ENCODE results near the gene CSRP2.
A peak's percentile ranks its signal among the peaks of the same experiment; 100 is the strongest.

CSRP2 gene

DNA sequence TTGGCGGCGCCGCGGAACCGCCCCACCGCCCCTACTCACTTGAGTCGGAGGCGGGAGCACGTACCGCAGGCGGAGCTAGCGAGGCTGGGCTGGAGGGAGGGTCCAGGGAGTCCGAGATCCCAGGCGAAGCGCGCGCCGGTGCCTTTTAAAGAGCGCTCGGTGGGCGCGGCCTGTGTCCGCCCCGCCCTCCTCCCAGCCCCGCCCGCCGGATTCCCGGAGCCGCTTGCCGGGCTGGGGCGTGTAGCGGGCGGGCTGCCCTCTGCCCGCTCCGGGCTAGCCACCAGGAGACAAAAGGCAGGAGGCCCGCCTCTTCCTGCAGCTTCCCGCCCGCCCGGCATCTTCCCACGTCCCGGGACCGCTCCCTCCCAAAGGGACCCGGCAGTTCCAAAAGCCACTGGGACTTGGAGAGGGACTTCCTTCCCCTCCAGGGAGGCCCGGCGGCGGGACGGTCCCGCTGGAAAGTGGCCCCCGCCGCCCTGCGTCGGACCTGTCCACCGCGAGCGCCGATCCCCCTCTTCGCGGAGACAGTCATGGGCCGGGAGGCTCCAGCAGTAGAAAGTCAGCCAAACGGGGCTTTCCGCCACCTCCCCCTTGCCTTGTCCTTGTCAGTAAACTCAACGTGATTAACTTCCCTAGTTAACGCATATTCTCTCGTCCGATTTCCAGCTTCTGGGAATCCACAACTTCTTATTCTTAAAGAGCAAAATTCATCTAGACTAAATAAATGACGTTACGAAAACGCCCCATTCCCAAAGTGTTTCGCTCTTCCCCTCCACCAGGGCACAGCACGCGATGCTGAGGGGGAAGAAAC, at the start of gene CSRP2:
CSRP2 (minus strand) TSS at position 121 of the 811 bp plus-strand sequence. CDS start 12,759 bp downstream, outside the sequence.
- Mint-ChIP-seq H3K9me3 (no peaks in the 10 kb centered on the region), H3K27ac (peak within 1 kb of the TSS; percentile 63), H3K4me1 (ENCODE audit: low read depth) (peaks cover 17% of the 10 kb centered on the region), H3K36me3 (ENCODE audit: low read depth) (peaks cover 3% of the 10 kb centered on the region), H3K27me3 (peaks cover 70% of the 10 kb centered on the region), H3K4me3 (peak within 1 kb of the TSS; percentile 80)
- DNase-seq: peak; percentile 81

DNA sequence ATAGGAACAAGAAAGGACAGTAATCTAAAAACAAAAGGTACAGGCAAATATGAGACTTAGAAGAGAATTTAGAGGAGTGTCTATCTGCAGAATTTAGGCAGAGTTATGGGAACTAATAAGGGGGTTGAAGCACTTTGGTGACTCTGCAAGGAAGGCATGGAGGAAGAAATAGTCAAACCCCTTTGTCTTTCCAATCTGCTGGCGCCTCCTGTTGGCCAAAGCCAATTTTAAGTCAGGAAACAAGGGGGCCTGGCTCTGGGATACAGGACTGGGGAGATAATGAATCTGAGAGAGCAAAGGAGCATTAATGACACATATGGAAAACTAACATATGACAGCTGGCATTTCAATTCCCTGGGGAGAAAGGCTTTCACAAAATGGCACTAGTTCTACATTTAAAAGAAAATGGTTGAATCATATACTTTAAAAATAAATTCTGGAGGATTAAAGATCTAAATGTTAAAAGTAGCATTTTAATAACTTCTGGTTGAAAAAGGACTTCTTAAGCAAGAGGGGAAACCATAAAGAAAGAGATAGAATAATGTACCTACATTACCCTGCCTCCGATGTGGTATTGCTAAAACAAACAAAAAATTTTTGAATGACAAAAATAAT, 48.5 kb upstream of the CSRP2 start:
- H3K4me3 Mint-ChIP-seq: no peak overlapping the region
- H3K27me3 Mint-ChIP-seq: peaks cover 17% of the 10 kb centered on the region
- H3K27ac Mint-ChIP-seq: no peak overlapping the region
- DNase-seq: peak; percentile 42
- no peaks in the 10 kb centered on the region for H3K9me3 Mint-ChIP-seq
- no peaks in the 10 kb centered on the region for H3K36me3 Mint-ChIP-seq (ENCODE audit: low read depth)
- H3K4me1 Mint-ChIP-seq (ENCODE audit: low read depth): no peaks in the 10 kb centered on the region

DNA sequence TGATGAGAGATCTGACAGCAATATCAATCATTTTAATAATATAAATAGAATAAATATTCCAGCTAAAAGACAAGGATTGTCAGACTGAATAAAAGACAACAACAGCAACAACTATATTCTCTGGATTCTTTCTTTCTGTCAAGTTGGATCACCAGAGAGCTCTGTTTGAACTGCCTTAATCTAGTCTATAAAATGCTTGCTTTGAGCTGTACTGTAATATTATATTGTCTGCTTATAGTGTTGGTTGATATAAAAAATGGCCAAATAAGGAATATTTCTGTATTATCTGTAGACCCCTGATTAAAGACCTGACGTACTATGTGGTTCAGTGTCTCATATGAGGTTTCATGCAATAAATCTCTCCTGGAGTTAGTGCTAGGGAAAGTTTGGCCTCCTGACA, 46.3 kb upstream of the CSRP2 start:
- Mint-ChIP-seq H3K4me1 (ENCODE audit: low read depth) (peaks cover 6% of the 10 kb centered on the region), H3K36me3 (ENCODE audit: low read depth) (no peaks in the 10 kb centered on the region), H3K9me3 (no peaks in the 10 kb centered on the region), H3K27me3 (peaks cover 10% of the 10 kb centered on the region), H3K4me3 (no peak overlapping the region), H3K27ac (no peak overlapping the region)
- DNase-seq: no peak

DNA sequence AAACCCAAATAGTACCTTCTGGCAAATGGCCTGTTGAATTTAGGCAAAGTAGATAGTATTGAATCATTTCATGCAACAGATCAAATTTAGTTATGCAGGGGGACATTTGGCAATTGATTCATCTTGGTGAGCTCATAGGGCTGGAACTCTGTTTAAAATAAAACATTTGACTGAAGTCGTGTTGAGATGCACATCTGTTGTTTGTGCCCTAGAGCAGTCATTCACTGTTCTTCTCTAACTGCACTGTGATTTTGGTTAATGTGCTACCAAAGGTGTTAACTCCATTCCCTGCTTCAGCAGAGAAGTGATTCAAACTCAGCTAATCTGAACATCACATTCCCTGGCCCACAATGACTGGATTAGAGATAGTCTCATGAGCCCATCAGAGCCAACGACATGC, 44.0 kb upstream of the CSRP2 start:
- Mint-ChIP-seq H3K9me3 (no peaks in the 10 kb centered on the region), H3K4me1 (ENCODE audit: low read depth) (peaks cover 8% of the 10 kb centered on the region), H3K27me3 (peaks cover 7% of the 10 kb centered on the region), H3K27ac (no peak overlapping the region), H3K36me3 (ENCODE audit: low read depth) (no peaks in the 10 kb centered on the region), H3K4me3 (no peak overlapping the region)
- no peak for DNase-seq

DNA sequence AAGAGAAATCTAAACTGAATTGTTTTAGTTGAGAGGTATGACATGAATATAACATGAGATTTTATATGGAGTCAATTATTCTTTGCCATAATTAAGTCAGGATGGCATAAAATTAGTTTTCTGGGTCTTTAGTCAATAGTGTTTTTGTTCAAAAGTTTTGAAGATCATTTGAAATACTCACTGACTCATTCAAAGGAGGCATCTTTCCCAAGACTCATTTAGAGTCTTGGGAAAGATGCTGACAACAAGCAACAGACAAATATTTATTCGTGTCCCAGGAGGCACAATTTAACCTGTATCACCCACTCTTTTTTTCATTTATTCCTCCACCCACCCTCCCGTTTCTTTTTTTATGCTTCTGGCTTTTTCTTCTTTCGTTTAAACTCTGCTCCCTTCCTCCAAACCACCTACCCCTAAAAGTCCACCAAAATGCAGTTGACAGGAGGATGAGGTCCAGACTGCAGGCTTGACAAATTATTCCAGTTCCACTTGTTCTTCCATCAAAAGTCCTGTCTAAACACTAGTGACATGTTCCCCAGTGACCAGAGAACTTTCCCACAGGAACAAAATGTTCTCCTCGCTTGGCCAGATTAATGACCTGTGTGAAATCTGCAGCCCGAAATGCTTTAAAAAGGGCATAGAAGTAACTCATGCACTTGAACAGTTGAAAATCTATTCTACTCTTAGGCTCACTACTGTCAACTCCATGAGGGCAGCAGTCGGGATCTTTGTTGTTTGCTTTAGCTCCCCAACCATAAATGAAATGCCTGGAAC, 43.3 kb upstream of the CSRP2 start:
- Mint-ChIP-seq H3K4me3 (no peak overlapping the region), H3K9me3 (no peaks in the 10 kb centered on the region), H3K27ac (no peak overlapping the region), H3K27me3 (peaks cover 5% of the 10 kb centered on the region), H3K4me1 (ENCODE audit: low read depth) (peaks cover 8% of the 10 kb centered on the region), H3K36me3 (ENCODE audit: low read depth) (no peaks in the 10 kb centered on the region)
- no peak for DNase-seq

DNA sequence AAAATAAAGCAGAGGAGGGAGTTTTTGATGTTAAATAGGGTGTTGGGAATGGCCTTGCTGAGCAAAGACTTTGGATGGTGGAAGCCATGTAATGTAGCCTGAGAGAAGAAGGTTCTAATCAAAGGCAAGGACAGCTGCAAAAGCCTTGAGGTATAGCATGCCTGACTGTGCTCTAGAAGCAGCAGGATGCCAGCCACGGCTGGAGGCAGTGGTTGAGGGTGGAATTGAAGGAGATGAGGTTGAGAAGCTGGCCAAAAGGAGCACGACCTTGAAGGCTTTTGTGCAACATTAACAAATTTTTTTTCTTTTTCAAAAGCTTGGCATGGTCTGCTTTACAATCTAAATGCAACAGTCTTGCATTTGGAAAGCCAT, 42.3 kb upstream of the CSRP2 start:
- no peak overlapping the region for H3K27ac Mint-ChIP-seq
- peaks cover 8% of the 10 kb centered on the region for H3K4me1 Mint-ChIP-seq (ENCODE audit: low read depth)
- no peak for DNase-seq
- H3K36me3 Mint-ChIP-seq (ENCODE audit: low read depth): no peaks in the 10 kb centered on the region
- peaks cover 2% of the 10 kb centered on the region for H3K27me3 Mint-ChIP-seq
- no peak overlapping the region for H3K4me3 Mint-ChIP-seq
- no peaks in the 10 kb centered on the region for H3K9me3 Mint-ChIP-seq

DNA sequence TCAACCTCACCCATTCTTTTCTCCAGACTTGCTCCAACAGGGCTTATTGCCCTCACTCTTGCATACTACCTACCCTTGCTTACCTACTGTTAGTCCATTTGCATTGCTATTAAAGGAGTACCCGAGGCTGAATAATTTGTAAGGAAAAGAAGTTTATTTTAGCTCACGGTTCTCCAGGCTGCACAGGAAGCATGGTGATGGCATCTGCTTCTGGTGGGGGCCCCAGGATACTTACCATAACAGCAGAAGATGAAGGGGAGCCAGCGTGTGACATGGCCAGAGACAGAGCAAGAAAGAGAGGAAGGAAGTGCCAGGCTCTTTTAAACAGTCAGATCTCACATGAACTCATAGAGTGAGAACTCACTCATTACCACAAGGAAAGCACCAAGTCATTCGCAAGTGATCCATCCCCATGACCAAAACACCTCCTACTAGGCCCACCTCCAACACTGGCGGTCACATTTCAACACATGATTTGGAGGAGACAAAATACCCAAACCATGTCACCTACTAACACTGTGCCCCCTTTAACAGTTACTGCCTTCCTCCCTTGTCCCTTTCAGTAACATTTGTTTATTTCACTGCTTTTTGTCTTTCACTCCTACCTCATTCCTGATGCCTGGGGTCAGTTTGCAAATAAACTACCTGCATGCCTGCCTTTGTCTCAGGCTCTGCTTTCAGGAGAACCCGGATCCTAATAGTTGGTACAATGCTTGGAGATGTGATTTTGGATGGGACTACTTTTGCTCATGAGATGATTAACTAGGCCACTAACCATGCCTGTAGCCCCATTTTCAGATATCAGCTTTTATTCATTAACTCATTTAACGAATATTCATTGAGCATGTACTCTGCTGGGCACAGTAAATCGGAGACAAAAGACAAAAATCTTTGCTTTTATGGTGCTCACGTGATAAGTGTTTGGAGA, 41.6 kb upstream of the CSRP2 start:
- H3K27ac Mint-ChIP-seq: no peak overlapping the region
- no peak for DNase-seq
- no peak overlapping the region for H3K4me3 Mint-ChIP-seq
- peaks cover 8% of the 10 kb centered on the region for H3K4me1 Mint-ChIP-seq (ENCODE audit: low read depth)
- H3K27me3 Mint-ChIP-seq: peaks cover 2% of the 10 kb centered on the region
- no peaks in the 10 kb centered on the region for H3K36me3 Mint-ChIP-seq (ENCODE audit: low read depth)
- no peaks in the 10 kb centered on the region for H3K9me3 Mint-ChIP-seq

DNA sequence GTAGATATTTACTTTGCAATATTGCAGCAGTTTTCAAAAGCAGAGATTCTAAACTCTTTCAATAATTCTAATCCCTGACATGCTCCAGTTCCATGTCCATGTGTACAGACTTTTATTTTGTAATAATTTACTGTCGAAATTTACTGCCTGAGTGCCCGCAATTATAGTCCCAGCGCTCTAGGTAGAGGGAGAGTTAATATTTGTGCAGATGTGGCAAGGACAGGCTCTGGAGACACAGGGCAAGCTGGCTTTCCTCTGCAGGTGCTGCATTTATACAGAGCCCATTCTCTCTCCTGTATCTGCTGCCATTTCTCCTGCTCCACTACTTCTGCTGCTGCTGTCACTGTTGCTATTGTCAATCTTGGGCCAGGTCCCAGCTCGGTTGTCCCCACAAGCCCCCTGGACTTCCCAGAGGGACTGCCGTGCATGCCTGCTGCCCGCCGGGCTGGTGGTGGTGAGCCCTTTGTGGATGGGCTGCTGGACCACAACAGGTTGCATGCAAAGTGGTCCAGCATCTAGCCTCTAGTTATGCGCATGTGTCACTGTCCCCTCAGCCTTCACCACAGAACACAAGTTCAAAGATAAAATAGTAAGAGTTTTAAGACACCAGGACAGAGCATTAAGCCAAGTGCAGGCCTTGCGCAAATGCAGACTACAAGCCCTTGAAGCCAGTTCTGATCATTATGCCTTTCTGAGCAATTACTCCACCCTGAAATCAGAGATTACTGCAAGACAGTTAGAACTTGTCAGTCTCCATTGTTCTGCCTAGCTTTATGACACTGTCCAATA, 40.8 kb upstream of the CSRP2 start:
- no peak overlapping the region for H3K4me3 Mint-ChIP-seq
- H3K9me3 Mint-ChIP-seq: no peaks in the 10 kb centered on the region
- no peak overlapping the region for H3K27ac Mint-ChIP-seq
- H3K27me3 Mint-ChIP-seq: peaks cover 2% of the 10 kb centered on the region
- no peaks in the 10 kb centered on the region for H3K36me3 Mint-ChIP-seq (ENCODE audit: low read depth)
- DNase-seq: no peak
- peaks cover 8% of the 10 kb centered on the region for H3K4me1 Mint-ChIP-seq (ENCODE audit: low read depth)

DNA sequence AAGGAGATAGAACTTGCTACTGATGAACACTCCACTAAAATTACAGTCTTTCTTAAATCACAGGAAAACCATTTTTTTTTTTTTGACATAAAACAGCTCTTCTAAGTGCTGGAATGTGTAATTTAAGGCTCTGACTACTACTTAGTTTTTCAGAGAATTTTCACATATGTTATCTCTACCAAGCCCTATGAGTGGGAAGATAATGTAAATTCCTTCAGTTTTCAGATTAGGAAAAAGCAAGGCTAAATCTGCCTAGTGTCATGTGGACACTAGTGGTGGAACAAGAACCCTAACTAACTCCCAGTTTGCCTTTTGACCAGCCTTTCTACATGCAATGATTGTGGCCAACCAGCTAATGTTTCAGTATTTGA, 37.3 kb upstream of the CSRP2 start:
- Mint-ChIP-seq H3K4me1 (ENCODE audit: low read depth) (peaks cover 8% of the 10 kb centered on the region), H3K9me3 (no peaks in the 10 kb centered on the region)
- no peak for DNase-seq

DNA sequence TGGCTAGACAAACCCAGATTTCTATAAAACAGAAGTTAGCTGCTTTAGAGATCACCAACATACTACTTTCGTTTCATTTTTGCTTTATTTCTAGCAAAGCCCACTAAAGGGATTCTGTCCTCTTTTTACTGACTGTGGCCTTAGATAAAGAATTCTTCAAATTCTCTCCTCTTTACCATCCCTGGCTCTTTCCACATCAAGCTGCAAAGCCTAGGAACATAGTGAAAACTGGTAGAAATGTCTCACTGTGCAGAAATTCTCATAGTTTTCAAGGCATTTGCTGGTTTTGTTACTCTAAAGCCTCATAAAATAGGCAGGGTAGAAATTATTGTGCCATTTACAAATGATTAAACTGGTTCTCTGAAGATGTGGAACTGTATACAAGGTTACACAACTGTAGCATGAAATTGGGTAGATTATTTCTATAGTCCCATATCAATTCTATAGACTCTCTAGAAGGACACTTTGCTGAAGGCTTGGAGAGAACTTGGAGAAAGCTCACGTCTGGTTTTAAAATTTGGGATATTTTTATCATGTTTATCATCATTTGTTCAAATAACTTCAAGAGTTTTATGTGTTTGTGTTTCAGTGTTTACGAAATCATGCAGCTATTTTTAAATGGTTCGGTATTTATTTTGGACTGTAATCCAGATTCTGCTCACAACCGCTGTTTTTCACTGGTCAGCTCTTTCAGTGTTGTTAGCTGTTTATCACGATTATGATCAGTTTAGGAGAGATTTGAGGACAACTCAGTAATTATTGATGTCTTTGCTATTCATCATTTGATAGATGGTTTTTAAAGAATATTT, 36.7 kb upstream of the CSRP2 start:
- no peak overlapping the region for H3K27ac Mint-ChIP-seq
- no peaks in the 10 kb centered on the region for H3K36me3 Mint-ChIP-seq (ENCODE audit: low read depth)
- H3K9me3 Mint-ChIP-seq: no peaks in the 10 kb centered on the region
- DNase-seq: no peak
- H3K4me3 Mint-ChIP-seq: no peak overlapping the region
- H3K27me3 Mint-ChIP-seq: peaks cover 7% of the 10 kb centered on the region
- H3K4me1 Mint-ChIP-seq (ENCODE audit: low read depth): peaks cover 6% of the 10 kb centered on the region

More for the DNA sequence above, 37.3 kb upstream of the CSRP2 start:
- H3K27me3 Mint-ChIP-seq: peaks cover 5% of the 10 kb centered on the region
- H3K36me3 Mint-ChIP-seq (ENCODE audit: low read depth): no peaks in the 10 kb centered on the region
- no peak overlapping the region for H3K27ac Mint-ChIP-seq
- H3K4me3 Mint-ChIP-seq: no peak overlapping the region

DNA sequence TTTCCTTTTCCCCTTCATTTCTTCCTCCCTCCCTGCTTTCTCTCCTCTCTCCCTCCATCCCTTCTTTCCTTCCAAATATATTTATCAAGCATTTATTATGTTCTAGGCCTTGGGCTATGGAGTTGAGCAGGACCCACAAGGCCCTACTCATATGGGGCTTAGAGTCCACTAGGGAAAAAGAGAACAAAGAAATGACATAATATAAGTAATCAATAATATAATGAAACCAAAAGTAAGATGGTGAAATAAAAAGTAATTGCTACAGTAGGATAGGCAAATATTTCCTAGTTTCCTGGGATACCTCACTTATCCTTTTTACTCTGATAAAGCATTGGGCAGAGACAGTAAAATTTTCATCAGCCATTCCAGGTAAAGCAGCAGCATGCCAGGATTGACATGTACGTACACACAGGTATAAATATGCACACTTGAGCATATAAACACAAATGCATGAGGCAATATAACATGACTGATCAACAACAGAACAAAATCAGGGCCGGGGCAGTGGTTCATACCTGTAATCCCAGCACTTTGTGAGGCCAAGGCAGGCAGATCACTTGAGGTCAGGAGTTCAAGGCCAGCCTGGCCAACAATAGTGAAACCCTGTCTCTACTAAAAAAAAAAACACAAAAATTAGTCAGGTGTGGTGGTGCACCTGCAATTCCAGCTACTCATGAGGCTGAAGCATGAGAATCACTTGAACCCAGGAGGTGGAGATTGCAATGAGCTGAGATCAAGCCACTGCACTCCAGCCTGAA, 35.5 kb upstream of the CSRP2 start:
- Mint-ChIP-seq H3K4me3 (no peak overlapping the region), H3K4me1 (ENCODE audit: low read depth) (no peaks in the 10 kb centered on the region), H3K9me3 (no peaks in the 10 kb centered on the region), H3K27me3 (peaks cover 12% of the 10 kb centered on the region), H3K36me3 (ENCODE audit: low read depth) (no peaks in the 10 kb centered on the region), H3K27ac (no peak overlapping the region)
- no peak for DNase-seq

DNA sequence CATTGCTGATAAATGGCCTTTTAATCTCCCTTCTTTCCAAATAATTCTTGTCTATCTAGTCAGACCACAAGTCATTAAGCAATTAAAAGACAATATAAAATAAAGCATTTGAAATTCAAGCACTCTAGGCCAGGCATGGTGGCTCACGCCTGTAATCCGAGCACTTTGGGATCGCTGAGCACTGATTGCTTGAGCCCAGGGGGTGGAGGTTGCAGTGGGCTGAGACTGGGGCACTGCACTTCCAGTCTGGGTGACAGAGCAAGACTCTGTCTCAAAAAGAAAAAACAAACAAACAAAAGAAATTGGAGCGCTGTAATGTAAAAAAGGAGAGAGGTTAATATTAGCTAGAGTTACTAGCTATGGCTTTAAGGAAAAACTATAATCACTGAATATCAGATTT, 30.5 kb upstream of the CSRP2 start:
- no peak for DNase-seq
- Mint-ChIP-seq H3K9me3 (no peaks in the 10 kb centered on the region), H3K36me3 (ENCODE audit: low read depth) (no peaks in the 10 kb centered on the region), H3K27ac (no peak overlapping the region), H3K27me3 (peaks cover 20% of the 10 kb centered on the region), H3K4me1 (ENCODE audit: low read depth) (no peaks in the 10 kb centered on the region), H3K4me3 (no peak overlapping the region)

Measured in activated T-cell treated with anti-CD3 and anti-CD28 coated beads, Interleukin-2, amount 50 U/mL, for 24 hours (primary cell).